ENCODE data around the gene KCNG3. TPM values are rescaled to one million over a fixed set of nuclear protein-coding genes. Genes with fewer than 3 reads are reported as not detected.

Gene KCNG3
- total and polyA plus RNA-seq, 2 of the 13 experiments (the other 11 are each of a cell fraction or from before 2014, with no cell fraction given) = 2.8 to 4.8 TPM

DNA sequence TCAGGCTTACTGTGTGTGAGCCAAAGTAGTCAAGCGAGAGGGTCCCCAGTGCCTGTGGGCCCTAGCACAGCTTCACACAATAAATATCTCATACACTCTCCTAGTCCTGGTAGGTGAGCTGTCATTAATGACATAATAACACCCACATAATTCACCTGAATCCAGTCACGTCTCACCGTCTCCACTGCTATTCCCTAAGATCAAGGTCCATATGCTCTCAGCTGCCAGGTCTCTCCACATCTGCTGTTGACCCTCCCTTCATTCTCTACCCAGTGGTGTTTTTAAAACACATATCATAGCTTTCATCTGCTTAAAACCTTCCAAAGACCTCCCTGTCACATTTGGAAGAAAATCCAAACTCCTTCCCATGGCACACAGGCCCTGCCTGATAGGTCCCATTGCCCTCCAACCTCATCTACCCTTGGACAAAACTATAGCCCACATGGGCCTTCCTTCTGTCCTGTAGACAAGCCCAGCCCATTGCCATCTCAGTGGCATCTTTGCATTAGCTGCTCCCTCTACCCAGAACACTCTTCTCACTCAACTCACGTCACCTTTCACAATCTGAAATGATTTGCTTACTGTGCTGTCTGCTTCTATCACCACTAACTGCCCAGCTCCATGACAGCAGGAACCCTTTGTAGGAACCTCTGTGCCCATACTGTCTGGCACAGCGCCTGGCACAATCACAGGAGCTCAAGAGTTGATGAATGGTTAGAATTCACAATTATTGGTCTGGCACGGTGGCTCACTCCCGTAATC, 7.5 kb downstream of the KCNG3 start (continued):
- TF ChIP-seq, protein P1, sequence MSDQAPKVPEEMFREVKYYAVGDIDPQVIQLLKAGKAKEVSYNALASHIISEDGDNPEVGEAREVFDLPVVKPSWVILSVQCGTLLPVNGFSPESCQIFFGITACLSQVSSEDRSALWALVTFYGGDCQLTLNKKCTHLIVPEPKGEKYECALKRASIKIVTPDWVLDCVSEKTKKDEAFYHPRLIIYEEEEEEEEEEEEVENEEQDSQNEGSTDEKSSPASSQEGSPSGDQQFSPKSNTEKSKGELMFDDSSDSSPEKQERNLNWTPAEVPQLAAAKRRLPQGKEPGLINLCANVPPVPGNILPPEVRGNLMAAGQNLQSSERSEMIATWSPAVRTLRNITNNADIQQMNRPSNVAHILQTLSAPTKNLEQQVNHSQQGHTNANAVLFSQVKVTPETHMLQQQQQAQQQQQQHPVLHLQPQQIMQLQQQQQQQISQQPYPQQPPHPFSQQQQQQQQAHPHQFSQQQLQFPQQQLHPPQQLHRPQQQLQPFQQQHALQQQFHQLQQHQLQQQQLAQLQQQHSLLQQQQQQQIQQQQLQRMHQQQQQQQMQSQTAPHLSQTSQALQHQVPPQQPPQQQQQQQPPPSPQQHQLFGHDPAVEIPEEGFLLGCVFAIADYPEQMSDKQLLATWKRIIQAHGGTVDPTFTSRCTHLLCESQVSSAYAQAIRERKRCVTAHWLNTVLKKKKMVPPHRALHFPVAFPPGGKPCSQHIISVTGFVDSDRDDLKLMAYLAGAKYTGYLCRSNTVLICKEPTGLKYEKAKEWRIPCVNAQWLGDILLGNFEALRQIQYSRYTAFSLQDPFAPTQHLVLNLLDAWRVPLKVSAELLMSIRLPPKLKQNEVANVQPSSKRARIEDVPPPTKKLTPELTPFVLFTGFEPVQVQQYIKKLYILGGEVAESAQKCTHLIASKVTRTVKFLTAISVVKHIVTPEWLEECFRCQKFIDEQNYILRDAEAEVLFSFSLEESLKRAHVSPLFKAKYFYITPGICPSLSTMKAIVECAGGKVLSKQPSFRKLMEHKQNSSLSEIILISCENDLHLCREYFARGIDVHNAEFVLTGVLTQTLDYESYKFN (CRISPR knock-in tag; conservative IDR thresholded peaks at IDR 0.05) = peak; percentile 84
- TF ChIP-seq ZNF644 (CRISPR knock-in tag; IDR thresholded peaks at IDR 0.05; ENCODE audit: low read depth) (peak; percentile 37; the same call in 1 of the 2 replicates), BRF2 (CRISPR knock-in tag; IDR thresholded peaks at IDR 0.05) (no peak), KDM6A (CRISPR knock-in tag; IDR thresholded peaks at IDR 0.05; ENCODE audit: low read depth) (0 out of 2 replicates have a peak, but pooled peaks have one; percentile 39), ZBTB38 (CRISPR knock-in tag; IDR thresholded peaks at IDR 0.05) (peak; percentile 20; the same call in 1 of the 2 replicates), POLR2A (IDR thresholded peaks at IDR 0.05; ENCODE audit: insufficient read depth in 1 of 2, low read depth in 2 of 2, low read length in 2 of 2) (0 out of 4 replicates have a peak, but pooled peaks of 1 of the 2 experiments have one; percentile 22), ZNF276 (CRISPR knock-in tag; IDR thresholded peaks at IDR 0.05; ENCODE audit: low read depth) (0 out of 2 replicates have a peak, but pooled peaks have one; percentile 67), ZNF407 (CRISPR knock-in tag; IDR thresholded peaks at IDR 0.05; ENCODE audit: not compliant biosample characterization) (peak; percentile 24), ZNF232 (CRISPR knock-in tag; IDR thresholded peaks at IDR 0.05; ENCODE audit: borderline replicate concordance) (peak; percentile 53; the same call in 1 of the 2 replicates), DRAP1 (CRISPR knock-in tag; IDR thresholded peaks at IDR 0.05) (peak; percentile 58; the same call in 1 of the 2 replicates)
